CD4-positive, alpha-beta T cell treated with Interleukin-17A for 4 hours (primary cell): ENCODE measurements around the gene CRTAC1.

Source experiments
- DNase-seq: peaks from one replicate; pipeline ENCODE4 v3.0.0-alpha.2; 2020; ENCODE audit warnings: mixed read lengths

Gene CRTAC1

DNA sequence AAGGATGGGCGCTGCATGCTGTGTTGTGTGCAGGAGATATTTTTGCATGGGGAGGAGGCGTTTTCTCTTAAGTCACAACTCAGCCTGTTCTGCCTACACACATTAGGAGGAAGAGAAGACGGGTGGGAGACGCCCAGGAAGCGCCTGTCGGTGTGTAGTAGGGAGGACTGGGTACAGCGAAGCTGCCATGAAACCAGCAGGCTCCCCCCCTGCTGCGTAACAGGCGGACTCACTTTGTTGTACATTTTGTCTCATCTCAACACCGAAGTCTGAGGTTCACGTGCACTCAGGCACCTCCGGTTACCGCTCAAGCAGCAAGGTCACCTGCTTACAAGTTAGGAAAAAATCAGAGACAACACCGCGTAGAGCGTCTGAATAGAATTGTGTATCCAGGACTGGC is 56.3 kb downstream of the CRTAC1 start:
- no peak for DNase-seq

DNA sequence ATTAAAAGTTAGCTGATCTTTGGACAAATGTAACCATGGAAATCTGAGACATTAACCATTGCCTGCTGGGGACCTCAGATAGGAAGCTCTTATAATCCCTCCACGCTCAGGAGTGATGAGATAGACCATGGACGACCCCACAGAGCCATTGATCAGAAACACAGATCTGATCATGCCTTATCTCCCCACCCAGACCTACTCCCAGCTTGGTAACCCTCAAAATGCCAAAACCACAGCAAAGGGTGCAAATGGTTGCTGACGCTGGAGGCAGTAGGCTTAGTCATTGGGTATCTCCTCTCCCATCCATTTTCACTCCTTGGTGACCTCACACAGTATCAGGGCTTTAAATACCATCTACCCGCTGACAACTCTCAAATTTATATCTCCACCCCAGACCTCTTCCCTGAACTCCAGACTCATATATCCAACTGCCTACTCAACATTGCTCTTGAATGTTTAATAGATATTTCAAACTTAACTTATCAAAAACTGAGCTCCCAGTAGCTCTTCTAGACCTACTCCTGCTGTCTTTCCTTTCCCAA is 60.8 kb downstream of the CRTAC1 start:
- DNase-seq: no peak

DNA sequence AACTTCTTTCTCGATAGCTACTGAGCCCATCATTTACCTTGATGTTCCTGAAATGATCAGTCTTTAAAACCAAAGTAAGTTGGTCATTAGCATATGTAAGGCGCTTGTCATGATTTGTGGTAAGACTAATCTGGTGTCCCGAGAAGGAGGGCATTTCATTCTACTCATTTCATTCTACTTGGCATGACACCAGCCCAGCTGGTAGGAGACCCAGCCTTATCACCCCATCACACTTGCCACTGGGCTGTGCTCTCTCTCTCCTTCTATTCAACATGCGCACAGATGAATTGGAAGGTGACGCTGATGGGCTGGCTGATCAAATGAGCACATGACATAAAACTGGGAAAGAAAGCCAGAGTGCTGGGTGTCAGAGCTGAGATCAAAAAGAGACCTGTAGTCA is 65.7 kb downstream of the CRTAC1 start:
- DNase-seq: no peak

DNA sequence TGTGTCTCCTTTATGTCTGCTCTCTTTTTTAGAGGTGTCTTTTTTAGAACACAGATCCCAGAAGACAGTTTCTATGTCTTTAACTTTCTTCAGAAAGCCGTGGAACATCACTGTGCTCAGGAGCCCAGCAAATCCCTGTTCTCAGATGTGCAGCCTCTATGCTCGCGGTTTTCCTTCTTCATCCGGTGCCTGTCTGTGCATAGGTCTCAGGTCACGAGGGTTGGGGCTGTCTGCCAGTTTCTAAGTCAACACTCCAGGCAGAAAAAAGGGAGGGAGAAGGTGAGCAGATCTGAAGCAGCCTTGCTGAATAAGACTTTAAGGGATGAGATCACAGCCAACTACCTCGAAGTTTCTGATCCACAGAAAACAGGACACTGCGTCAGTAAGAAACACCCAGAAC is 68.5 kb downstream of the CRTAC1 start:
- no peak for DNase-seq

DNA sequence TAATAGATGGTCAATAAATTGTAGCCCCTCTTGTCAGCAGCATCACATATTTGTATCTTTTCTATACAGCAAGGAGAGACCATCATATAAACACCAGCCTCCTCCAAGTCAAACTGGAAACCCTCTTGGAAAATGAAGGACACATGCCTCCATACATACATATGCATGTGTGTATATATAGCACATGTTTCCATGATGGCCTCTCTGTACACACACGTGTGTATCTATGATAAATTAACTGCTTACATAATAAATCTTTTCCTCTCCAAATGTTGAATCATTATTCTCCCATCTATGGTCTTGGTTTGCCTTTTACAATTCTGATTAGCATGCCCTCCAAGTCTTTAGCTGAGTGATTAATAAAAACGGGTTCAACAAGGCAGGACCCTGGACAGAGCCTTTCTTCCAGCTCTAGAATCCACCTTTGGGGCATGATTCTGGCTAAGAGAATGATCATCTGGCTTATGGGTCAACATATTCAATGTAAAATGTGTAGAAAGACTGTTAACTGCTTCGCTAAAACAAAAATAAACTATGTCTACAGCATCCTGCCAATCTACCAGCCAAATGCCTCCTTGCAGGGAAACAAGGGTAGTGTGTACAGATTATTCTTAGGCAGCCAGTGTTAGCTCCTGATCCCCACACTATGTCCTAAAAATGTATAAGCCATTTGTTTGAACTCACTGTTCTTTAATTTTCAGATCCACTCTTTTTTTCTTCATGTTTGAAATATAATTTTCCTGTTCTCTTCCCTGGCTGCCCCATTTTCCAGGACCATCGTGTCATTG is 70.0 kb downstream of the CRTAC1 start:
- no peak for DNase-seq

DNA sequence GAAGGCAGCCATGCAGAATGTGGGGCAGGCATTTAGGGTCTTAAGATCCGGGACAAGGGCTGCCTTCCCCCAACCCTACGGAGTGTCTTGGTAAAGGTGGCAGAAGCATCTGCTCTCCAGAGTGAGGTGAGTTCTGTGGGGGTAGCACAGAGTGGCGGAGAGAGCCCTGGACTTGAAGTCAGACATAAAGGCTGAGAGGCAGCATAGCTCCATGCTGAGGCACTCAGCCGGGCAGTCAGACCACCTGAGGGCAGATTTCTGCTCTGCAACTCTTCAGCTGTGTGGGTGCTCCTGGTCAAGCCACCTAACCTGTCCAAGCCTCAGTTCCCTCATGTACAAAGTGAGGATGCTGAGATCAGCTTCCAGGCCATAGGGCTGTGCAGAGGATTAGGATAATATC is 81.0 kb downstream of the CRTAC1 start:
- no peak for DNase-seq

DNA sequence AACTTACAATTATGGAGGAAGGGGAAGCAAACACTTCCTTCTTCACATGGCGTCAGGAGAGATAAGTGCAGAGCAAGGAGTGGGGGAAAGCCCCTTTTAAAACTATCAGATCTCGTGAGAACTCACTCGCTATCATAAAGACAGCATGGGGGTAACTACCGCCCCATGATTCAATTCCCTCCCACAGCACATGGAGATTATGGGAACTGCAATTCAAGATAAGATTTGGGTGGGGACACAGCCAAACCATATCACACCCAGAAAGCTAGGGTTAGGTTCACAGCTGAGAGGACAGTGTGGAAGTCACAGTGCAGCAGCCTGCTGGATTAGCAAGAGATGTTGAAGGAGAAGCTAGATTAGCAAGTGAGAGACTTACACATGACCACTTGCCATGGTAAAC is 81.6 kb downstream of the CRTAC1 start:
- DNase-seq: no peak

DNA sequence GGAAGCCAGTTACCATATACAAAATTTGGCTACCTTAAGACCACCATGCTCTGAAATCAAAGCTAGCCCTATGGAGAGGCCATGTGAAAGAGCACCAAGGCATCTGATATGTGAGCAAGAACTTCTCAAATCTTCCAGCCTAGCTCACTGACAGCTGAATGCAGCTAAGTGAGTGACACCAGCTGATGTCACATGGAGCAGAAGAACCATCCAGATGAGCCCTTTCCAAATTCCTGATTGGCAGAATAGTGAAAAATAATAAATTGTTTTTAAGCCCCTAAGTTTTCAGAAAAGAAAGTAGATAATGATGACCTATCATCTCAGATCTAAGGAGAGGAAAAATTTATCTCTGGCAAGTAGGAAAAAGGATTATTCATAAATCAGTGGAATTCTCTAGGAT is 85.6 kb downstream of the CRTAC1 start:
- DNase-seq: no peak

DNA sequence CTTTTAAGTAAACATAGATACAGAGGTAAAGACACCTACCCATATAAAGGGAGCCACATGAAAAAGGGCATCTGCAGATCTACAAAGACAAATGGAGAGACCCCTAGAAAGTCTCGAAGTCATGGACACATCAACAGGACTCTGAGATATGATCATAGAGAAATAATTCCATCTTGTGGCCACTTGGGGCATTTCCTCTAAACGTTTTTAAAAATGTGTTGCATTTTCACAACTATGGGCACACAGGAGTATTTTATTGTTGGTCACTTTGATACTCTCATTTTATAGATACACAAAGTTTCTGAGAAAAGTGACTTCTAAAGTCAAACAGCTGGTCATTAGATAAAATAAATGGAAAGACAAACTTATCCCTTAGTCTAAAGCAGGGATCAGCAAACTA is 87.1 kb downstream of the CRTAC1 start:
- no peak for DNase-seq

DNA sequence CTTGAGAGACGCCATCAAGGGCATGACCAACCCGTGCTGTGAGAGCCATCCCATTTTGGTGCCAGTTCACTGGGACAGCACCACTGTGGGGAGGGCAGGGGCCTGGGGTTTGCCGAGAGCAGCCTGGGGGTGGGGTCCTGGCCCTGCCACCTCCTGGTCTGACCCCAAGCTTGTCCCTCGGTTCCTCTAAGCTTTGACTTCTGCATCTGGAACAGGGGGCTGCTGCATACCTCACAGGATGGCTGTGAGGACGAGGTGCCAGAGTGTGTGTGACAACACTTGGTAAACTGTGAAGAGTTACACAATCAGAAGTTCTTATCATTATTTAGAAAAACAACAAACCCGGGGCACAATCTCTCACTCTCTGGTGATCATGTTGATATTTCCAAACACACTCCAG is 89.9 kb downstream of the CRTAC1 start:
- no peak for DNase-seq

DNA sequence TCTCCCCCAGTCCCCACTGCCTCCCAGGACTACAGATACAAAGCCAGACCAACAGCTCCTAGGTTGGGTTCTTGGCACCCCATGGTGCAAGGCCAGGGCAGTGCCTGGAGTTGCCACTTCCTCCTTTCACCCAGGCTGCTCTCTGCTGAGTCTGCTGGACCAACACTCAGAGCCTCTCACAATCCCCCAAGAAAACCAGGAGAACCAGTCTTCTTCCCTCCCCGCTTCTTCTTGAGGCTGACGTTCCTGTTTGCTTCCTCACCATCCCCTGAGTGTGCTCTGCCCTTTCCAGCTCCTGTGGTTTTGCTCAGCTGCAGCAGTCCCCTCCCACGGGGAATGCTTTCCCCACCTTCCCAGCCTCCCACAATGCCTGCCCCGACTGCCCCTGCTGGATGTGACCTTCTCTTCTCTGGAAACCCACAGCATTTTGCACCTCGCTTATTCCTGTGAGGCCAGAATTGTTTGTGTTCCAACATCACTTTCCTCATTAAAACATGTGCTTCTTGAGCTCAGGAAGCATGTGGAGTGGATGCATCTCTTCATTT is 90.9 kb downstream of the CRTAC1 start:
- DNase-seq: no peak

DNA sequence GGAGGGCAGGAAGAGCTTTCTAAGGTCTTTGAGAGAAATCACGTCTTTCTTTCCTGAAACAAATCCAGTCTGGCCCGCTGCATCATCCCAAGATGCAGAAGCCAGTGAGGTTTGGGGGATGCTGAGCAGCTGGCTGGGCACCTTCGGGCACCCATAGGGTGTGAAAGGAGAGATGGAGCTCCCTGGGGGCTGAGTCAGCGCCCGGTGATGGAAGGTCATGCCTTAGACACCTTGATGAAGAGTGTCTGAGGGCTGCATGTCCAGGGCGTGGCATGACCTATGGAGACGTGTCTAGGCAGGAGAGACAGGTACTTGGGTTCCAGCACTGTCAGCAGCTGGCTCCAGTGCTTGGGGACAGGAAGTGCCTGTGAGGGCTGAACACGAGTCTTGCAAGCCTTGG is 92.5 kb downstream of the CRTAC1 start:
- DNase-seq: no peak

DNA sequence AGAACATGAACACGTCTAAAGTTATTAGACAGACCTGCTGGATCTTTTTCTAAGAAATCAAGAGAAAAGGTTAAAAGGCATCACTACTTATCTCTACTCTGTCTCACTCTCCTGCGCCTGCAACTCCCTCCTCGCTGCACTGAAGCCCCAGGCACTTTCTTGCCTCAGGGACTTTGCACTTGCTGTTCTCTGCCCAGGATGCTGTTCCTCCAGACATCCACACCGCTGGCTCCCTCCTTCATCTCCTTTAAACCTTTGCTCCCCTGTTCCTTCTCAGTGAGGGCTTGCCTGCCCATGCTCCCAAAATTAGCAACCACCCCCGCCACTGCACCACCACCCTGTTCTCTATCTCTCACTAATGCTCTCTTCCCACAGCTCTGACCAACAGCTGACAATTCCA is 93.4 kb downstream of the CRTAC1 start:
- no peak for DNase-seq

DNA sequence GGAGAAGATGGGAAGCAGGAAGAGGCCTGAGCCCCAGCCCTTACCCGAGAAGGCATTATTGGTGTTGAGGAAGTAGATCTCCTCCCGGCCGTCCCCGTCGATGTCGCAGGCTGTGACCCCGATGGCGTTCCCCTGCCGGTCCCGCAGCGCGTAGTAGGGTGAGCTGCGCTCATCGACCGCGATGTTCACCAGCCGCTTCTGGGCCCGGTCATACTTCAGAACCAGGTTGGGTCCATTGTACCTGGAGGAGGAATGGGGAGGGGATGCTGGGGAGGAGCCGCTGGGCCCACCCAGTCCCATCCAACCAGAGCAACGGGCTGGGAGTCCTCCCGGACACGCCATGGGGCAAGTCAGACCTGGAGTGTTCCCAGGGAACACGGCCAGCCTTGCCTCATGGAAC is 94.3 kb downstream of the CRTAC1 start:
- no peak for DNase-seq

DNA sequence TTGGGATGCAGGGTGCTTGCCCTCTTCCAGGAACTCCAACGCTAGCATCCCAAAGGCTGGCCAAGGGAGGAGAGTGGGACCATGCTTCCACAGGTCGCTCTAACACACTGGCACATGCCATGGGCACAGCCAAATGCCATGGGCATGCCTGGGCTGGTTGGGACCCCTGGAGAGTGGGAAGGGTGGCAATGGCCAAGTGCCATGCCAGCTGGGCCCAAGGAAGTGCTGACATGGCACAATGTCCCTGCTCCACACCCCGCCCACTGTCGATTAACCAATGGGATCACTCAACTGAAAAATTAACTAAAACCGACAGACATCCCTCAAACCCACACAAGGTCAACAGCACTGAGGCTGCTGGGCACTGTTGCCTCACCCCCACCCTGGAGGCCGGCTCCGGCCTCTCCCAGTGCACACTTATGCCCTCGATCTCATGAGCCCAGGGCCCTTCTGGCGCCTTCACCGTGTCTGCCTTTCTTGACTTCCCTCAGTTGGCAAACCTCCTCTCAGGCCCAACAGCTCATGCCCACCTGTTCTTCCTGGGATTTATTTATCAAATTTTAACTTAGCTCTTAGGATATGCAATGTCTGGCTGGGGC is 97.4 kb downstream of the CRTAC1 start:
- DNase-seq: no peak

DNA sequence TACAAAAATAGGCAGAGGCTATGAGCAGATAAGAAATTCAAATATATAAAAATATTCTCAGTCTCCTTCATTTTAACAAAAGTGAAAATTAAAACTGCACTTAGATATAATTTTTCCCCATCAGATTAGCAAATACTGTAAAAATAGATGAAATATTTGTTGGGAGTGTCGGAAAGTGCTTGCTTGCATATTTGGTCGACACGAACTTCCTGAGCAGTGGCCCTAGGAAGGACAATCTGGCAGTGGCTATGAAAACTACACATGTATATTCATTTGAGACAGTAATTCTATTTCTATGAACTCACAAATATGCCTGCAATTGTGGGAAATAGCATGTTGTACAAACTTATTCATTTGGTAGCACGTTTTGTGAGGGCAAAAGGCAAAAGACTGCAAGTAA is 99.4 kb downstream of the CRTAC1 start:
- no peak for DNase-seq

DNA sequence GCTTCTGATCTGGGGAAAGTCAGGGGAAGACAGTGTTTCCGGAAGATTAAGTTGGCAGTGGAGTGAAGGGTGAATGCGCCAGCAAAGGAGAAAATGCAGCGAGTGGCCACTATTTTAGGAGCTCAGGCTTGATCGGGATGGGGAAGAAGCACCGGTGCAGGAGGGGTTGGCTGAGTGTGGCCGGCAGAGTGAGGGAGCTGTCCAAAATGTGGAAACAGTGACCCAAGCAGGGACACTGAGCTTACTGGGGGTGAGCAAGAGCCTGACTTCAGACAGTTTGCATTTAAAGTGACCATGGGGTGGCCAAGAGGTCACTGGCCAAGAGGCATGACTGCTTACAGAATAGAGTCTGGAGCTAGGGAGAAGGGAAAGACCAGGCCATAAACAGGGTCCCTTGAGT is 101.5 kb downstream of the CRTAC1 start:
- DNase-seq: no peak

DNA sequence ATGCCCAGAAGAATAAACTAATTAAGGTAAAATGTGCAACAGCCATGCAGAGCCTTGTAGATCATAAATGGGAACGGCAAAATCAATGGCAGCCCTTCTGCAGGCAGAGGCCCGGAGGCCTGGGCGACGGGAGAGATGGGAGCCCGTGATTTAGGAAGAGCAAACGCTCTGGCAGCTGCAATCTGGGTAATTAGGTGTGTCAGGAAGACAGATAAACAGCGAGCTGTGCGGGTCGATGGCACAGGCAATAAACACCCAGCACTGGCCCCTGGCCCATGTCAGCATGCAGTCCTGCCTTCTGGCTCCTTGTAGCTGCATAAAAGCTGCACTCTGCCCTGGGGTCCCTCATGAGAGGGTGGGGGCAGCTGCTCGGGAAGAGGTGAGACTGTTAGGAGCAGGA is 102.8 kb downstream of the CRTAC1 start:
- no peak for DNase-seq

DNA sequence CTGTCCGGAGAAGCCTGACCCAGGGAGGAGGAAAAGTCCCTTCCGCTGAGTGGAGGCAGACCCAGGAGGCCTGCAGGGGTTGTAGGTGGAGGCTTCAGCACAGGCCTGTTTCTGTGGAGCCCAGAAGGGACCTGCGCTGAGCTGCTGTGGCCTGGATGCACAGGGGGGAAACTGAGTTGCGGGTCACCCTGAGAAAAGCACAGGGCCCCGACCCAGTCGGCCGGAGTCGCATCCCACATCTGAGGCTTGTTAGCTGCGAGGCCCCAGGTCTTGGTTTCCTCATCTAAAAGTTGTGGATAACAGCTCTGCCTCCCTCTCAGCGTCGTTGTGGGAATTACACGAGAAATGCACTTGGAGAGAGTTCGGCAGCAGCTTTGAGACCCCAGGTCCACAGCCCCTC is 104.4 kb downstream of the CRTAC1 start:
- DNase-seq: no peak

DNA sequence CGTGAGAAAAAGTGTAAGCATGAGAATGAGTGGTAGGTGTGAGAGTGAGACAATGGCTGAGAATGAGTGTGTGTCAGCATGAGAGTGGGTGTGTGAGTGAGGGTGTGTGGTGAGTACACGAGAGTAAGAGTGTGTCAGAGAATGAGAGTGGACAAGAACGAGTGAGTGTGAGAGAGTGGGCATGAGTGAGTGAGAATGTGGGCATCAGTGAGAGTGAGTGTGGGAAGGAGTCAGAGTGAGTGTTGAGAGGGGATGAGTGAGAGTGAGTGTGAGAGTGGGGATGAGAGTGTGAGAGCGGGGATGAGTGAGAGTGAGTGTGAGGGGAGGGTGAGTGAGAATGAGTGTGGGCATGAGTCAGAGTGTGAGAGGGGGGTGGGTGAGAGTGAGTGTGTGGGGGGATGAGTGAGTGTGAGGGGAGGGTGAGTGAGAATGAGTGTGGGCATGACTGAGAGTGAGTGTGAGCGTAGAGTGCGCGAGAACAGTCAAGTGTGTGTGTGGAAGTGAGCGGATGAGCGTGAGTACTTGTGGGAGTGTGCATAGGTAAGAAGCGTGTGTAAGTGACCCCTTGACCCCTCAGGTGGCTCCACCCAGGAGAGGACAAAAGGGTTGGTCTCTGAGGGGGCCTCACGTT is 105.0 kb downstream of the CRTAC1 start:
- no peak for DNase-seq

DNA sequence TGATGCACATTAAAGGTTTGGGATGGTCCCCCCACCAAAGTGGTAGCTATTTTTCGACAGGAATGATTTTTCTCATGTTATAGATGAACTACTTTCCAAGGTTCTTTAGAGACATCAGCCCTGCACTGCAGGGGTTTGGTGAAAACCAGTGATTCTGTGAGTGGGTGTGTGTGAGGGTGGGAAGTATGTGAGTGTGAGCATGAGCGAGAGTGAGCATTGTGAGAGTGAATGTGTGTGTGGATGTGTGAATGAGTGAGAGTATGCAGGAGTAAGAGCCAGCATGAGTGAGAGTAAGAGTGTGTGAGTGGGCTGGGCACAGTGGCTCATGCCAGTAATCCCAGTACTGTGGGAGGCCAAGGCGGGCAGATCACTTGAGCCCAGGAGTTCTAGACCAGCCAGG is 105.7 kb downstream of the CRTAC1 start:
- no peak for DNase-seq

DNA sequence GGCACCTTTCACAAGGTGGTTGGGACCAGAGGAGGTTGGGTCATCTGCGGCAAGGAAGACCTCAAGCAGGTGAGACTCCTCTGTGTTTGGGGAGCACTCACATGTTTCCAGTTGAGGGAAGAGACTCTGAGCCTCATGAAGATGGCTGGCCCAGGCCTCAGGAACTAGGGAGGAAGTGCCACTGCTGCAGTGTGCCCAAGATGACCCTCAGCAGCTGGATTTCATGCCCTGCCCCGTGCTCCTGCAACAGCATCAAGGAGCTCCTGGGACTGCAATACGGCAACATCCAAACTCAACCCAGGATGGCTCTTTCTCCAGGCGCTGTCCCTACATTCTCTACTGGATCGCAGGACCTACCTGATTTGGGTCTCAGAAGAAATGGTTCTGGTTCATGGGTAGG is 106.9 kb downstream of the CRTAC1 start:
- DNase-seq: no peak

DNA sequence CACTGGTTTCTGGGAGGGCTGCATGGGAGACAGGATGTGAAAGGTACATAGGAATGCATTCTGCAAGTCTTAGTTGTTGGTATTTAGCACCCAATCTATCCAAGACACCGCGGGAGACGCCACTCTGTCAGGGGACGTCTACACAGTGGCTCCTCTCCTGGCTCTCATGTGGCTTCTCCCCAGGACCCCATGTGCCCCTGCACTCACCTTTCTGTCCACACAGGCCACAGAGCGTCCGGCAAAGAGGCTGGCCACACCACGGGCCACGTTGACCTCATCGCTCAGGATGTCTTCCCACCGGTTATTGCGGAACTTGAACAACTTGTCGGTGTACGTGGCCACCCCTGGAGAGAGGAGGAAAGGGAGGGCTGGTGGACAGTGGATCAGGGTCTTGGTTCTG is 107.4 kb downstream of the CRTAC1 start:
- no peak for DNase-seq
